Transverse colon (tissue), 4 donors: ENCODE measurements around the gene TAF4. TPM values are rescaled to one million over a fixed set of nuclear protein-coding genes. Genes with fewer than 3 reads are reported as not detected.

ENCODE experiments used
- DNase-seq: peaks from one replicate; pipeline ENCODE4 v3.0.0-alpha.2; 2019
- H3K27ac ChIP-seq, 4 donors: fragments of 200-600 bp; sonication (generic); 2 replicates each; pipeline ENCODE4 v1.5.1; 2016 to 2018; ENCODE audit warnings: inconsistent platforms in 4 of 4
- H3K27me3 ChIP-seq: fragments of 200-600 bp; sonication (generic); 2 replicates; pipeline ENCODE4 v1.5.1; 2017; ENCODE audit warnings: inconsistent platforms
- H3K36me3 ChIP-seq, 4 donors: fragments of 200-600 bp; sonication (generic); 2 replicates each; pipeline ENCODE4 v1.5.1; 2017 to 2019; ENCODE audit warnings: inconsistent platforms in 4 of 4
- H3K4me1 ChIP-seq, 4 donors: fragments of 200-600 bp; sonication (generic); 2 replicates each; pipeline ENCODE4 v1.5.1; 2017 to 2020; ENCODE audit warnings: inconsistent platforms in 4 of 4
- H3K4me3 ChIP-seq, 4 donors: fragments of 200-600 bp; sonication (generic); 1 replicate in 1 of 4; 2 replicates in 3 of 4; pipeline versions ENCODE4 v1.5.1 to v1.6.1; 2017 to 2019; ENCODE audit warnings: inconsistent platforms in 4 of 4
- H3K9me3 ChIP-seq, 2 donors: fragments of 200-600 bp; sonication (generic); 2 replicates each; pipeline ENCODE4 v1.5.1; 2017 to 2019; ENCODE audit warnings: inconsistent platforms in 2 of 2
- EP300 ChIP-seq: sonication (generic); formaldehyde crosslinking; IDR thresholded peaks from one replicate; pipeline ENCODE4 v1.6.1; 2017; ENCODE audit warnings: antibody characterized with exemption, low read depth
- POLR2A ChIP-seq: fragments of 450-650 bp; IDR thresholded peaks from one replicate; pipeline ENCODE4 v1.6.1; 2016; ENCODE audit warnings: antibody characterized with exemption, mild to moderate bottlenecking, moderate library complexity
- POLR2AphosphoS5 ChIP-seq, 3 donors: sonication (generic); formaldehyde crosslinking; IDR thresholded peaks; one replicate each; pipeline ENCODE4 v1.6.1; 2016; ENCODE audit warnings: antibody characterized with exemption in 3 of 3
- WGBS, 2 donors: methylation state at CpG; one replicate each; pipeline ENCODE4 v1.1.5; 2018; ENCODE audit warnings: low coverage in 1 of 2; 5-methylcytosine and 5-hydroxymethylcytosine counted together
- in situ Hi-C, 4 donors: fragments of 200-750 bp; cut with MboI; loops; one replicate each; pipeline versions ENCODE4 v1.15.0 to v1.15.1; 2017; ENCODE audit warnings: low sequenced_read_pairs in 3 of 4, low pct_ligation_motif_present in 1 of 4, low pct_unique_long_range_greater_than_20kb in 1 of 4
- intact Hi-C: fragments of 100-400 bp; cut with DNase I; formaldehyde crosslinking; loops from one replicate; pipeline ENCODE4 v1.15.1; 2023; ENCODE audit warnings: low total_unique reads
- total RNA-seq, 4 donors: library from RNA; depleted of rRNA; stranded (reverse); fragments of >200 nt; gene quantifications; one replicate each; pipeline ENCODE4 v1.1.0, GENCODE V29; 2016
- TF ChIP-seq, protein P1 (sequence below), 5 experiments: fragments of 200-600 bp in 3 of 5; fragments of 450-650 bp in 2 of 5; sonication (generic) in 3 of 5; IDR thresholded peaks; 1 replicate in 2 of 5; 2 replicates in 3 of 5; pipeline ENCODE4 v1.5.1; 2016 to 2017; ENCODE audit warnings: antibody characterized with exemption in 5 of 5, inconsistent platforms in 3 of 5, mild to moderate bottlenecking in 2 of 5, moderate library complexity in 1 of 5

TAF4 gene
- total RNA-seq, 4 donors from 2014 or later: 18.9 to 39.5 (median 24.3) TPM

DNA sequence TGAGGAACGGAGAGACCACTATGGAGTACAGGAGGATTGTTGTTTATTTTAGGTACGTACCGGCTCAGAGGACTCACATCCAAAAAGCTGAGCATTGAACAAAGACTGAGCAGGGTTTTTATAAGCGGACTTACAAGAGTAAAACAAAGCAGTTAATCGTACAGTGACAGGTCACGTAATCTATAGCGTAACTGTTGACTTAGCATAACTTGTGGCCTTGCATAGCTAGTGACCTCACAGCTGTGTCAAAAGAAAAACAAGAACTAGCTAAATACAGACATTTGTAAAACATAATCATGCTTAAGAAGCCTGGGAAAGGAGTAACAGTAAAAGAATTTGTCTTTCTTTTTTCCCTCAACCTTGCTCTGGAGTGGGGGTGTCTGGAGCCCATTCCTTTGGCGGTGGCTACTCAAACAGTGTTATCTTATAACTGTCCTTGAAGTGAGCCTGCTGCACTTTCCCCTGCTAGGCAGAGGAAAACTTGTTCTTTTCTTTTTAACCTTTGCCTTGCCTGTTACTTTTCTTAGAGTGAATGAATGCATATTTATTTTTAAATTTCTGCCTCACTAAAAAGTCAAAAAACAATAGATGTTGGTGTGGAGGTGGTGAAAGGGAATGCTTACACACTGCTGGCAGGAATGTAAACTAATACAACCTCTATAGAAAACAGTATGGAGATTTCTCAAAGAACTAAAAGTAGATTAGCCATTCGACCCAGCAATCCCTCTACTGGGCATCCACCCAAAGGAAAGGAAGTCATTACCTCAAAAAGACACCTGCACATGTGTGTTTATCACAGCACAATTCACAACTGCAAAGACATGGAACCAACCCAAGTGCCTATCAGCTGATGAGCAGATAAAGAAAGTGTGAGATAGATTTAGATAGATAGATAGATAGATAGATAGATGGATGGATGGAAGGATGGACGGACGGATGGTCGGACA lies 109.0 kb downstream of the TAF4 start:
- WGBS, 2 donors: 24 to 34% methylated on average over 12 of the region's 12 CpGs
- no peaks in the 10 kb centered on the region for H3K36me3 ChIP-seq
- in situ Hi-C loops (no loop called here), intact Hi-C loops (no loop called here)
- no peak overlapping the region for H3K4me3 ChIP-seq
- H3K27me3 ChIP-seq: peaks cover 11% of the 10 kb centered on the region
- peaks cover 0 to 5% (median 0%) of the 10 kb centered on the region in 4 donors for H3K4me1 ChIP-seq
- DNase-seq: no peak
- H3K9me3 ChIP-seq: no peaks in the 10 kb centered on the region
- TF ChIP-seq, protein P1, sequence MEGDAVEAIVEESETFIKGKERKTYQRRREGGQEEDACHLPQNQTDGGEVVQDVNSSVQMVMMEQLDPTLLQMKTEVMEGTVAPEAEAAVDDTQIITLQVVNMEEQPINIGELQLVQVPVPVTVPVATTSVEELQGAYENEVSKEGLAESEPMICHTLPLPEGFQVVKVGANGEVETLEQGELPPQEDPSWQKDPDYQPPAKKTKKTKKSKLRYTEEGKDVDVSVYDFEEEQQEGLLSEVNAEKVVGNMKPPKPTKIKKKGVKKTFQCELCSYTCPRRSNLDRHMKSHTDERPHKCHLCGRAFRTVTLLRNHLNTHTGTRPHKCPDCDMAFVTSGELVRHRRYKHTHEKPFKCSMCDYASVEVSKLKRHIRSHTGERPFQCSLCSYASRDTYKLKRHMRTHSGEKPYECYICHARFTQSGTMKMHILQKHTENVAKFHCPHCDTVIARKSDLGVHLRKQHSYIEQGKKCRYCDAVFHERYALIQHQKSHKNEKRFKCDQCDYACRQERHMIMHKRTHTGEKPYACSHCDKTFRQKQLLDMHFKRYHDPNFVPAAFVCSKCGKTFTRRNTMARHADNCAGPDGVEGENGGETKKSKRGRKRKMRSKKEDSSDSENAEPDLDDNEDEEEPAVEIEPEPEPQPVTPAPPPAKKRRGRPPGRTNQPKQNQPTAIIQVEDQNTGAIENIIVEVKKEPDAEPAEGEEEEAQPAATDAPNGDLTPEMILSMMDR (IDR thresholded peaks at IDR 0.05): no peak
- TF ChIP-seq EP300 (no peak), POLR2A (no peak), POLR2AphosphoS5 (IDR thresholded peaks at IDR 0.05) (no peak)
- H3K27ac ChIP-seq: no peak overlapping the region

DNA sequence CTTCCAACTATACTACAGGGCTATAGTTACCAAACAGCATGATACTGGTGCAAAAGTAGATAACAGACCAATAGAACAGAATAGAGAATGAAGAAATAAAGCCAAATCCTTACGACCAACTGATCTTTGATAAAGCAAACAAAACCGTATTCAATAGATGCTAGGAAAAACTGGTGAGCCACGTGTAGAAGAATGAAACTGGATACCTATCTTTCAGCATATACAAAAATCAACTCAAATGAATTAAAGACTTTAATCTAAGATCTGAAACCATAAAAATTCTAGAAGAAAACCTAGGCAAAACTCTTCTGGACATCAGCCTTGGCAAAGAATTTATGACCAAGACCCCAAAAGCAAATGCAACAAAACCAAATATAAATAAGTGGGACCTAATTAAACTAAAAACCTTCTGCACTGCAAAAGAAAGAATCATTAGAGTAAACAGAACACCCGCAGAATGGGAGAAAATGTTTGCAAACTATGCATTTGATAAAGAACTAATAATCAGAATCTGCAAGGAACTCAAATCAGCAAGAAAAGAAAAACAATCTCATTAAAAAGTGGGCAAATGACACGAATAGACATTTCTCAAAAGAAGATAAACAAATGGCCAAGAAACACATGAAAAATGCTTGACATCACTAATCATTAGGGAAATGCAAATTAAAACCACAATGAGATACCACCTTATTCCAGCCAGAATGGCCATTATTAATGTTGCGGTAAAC lies 109.8 kb downstream of the TAF4 start:
- H3K27me3 ChIP-seq: peaks cover 11% of the 10 kb centered on the region
- TF ChIP-seq POLR2AphosphoS5 (IDR thresholded peaks at IDR 0.05) (no peak), POLR2A (no peak), EP300 (no peak)
- TF ChIP-seq, protein P1 (IDR thresholded peaks at IDR 0.05): no peak
- no peak overlapping the region for H3K4me3 ChIP-seq
- no peak for DNase-seq
- in situ Hi-C loops (no loop called here), intact Hi-C loops (no loop called here)
- no peak overlapping the region for H3K27ac ChIP-seq
- H3K36me3 ChIP-seq: no peaks in the 10 kb centered on the region
- WGBS, 2 donors: 29 to 36% methylated on average over 6 of the region's 6 CpGs
- no peaks in the 10 kb centered on the region for H3K9me3 ChIP-seq
- peaks cover 0 to 5% (median 0%) of the 10 kb centered on the region in 4 donors for H3K4me1 ChIP-seq

DNA sequence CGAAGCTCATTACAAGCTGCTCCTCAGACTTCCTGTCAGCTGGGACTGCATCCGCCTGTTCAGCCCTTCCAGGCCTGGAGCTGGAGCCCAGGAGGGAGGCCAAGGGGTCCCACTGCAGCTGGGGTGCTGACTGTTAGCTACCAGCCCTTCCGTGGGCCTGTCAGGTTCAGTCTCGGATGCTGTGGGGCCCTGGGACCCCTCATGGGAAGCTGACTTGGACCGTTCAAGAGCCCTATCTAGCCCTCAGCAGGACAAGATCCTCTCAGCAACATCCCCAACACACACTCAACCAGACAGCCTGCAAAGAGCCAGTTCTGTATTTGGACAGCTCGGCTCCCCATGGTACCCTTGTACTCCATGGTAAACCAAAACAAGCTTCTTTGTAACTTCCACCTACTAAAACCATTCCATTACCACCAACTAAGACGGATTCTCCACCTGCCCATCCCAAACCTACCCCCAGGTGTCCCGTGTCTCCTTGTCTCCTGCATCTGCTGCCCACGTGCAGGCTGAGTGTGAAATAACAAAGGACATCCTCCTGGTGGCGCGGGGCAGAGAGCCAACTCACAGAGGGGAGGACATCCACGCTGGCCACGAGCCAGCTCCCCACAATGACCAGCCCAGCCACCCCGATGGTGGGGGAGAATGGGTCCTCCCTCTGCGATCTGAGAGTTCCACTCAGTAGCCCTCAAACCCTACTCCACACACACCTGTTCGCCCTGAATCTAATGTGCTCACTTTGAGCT lies 111.2 kb downstream of the TAF4 start:
- no peak for DNase-seq
- peaks cover 0 to 5% (median 0%) of the 10 kb centered on the region in 4 donors for H3K4me1 ChIP-seq
- H3K9me3 ChIP-seq: no peaks in the 10 kb centered on the region
- H3K27ac ChIP-seq: no peak overlapping the region
- intact Hi-C loops: loop anchor here (5.0 kb wide), 1 partner anchor 1137 kb away; no protein-coding TSS in a partner anchor
- TF ChIP-seq POLR2A: no peak
- TF ChIP-seq POLR2AphosphoS5 (IDR thresholded peaks at IDR 0.05): no peak
- TF ChIP-seq, protein P1 (IDR thresholded peaks at IDR 0.05): no peak
- no peak for TF ChIP-seq EP300
- in situ Hi-C loops: no loop called here
- H3K36me3 ChIP-seq: no peaks in the 10 kb centered on the region
- H3K4me3 ChIP-seq: no peak overlapping the region
- 67 to 82% methylated on average over 3 to 16 of the region's 16 CpGs for WGBS, 2 donors
- peaks cover 14% of the 10 kb centered on the region for H3K27me3 ChIP-seq
